ENCODE measurements around the gene HSD17B13. TPM values are rescaled to one million over a fixed set of nuclear protein-coding genes. Genes with fewer than 3 reads are reported as not detected.

Gene HSD17B13
- total and polyA plus RNA-seq, 2 of the 4 experiments (the other 2 are of a cell fraction) = not detected

- DNase-seq (no peak), ATAC-seq (ENCODE audit: low read depth) (no peak)
- H4K8ac ChIP-seq (ENCODE audit: low read depth in 2 of 2, low read length in 2 of 2) = no peak overlapping the region
- H3K9me3 ChIP-seq (ENCODE audit: control insufficient read depth, insufficient read depth, low read length) = no peaks in the 10 kb centered on the region
- H2BK5ac ChIP-seq (ENCODE audit: low read depth, low read length, poor library complexity, severe bottlenecking) = no peak overlapping the region
- ChIA-PET CTCF (no interaction called here), POLR2A (ENCODE audit: unreplicated experiment) (no interaction called here)
- H3K27me3 ChIP-seq (ENCODE audit: control insufficient read depth, insufficient read depth, low read length) = no peaks in the 10 kb centered on the region
- no peak overlapping the region for H2AFZ ChIP-seq (replicated peaks; ENCODE audit: low read length, poor library complexity)
- BruUV-seq (replicated peaks) = no TSS peak
- no peak overlapping the region for H3K4ac ChIP-seq (ENCODE audit: low read depth, low read length)
- in situ Hi-C loops (cut with MboI; ENCODE audit: low sequenced_read_pairs) = no loop called here
- no peak overlapping the region for H2BK120ac ChIP-seq (ENCODE audit: low read depth, low read length)
- no peak overlapping the region for H3K4me2 ChIP-seq (ENCODE audit: low read depth, low read length)
- no peak overlapping the region for H4K91ac ChIP-seq (ENCODE audit: insufficient read depth, low read depth, low read length)
- no peak overlapping the region for H4K5ac ChIP-seq (ENCODE audit: low read depth, low read length)
- dilution Hi-C loops (cut with HindIII; ENCODE audit: low sequenced_read_pairs, unreplicated experiment) = no loop called here
- H3K14ac ChIP-seq (replicated peaks; ENCODE audit: low read depth, low read length) = no peak overlapping the region
- H4K20me1 ChIP-seq (ENCODE audit: insufficient read depth, low read length) = no peaks in the 10 kb centered on the region
- intact Hi-C loops (cut with micrococcal nuclease) = no loop called here
- no peak overlapping the region for H2AK9ac ChIP-seq (replicated peaks; ENCODE audit: low read depth, low read length, poor library complexity)
- no peaks in the 10 kb centered on the region for H3K4me1 ChIP-seq (ENCODE audit: control insufficient read depth, insufficient read depth, low read length)
- no peak overlapping the region for H2BK15ac ChIP-seq (ENCODE audit: low read depth, low read length)
- no peak overlapping the region for H3K27ac ChIP-seq (ENCODE audit: insufficient read depth, low read length)
- 100% methylated on average over 1 of the region's 3 CpGs; no CpG with 5 or more reads in 1 of the 2 experiments for WGBS, 2 experiments (ENCODE audit: extremely low coverage in 2 of 2, insufficient read length in 1 of 2)
- no peak overlapping the region for H2BK20ac ChIP-seq (ENCODE audit: low read depth, low read length)
- no peaks in the 10 kb centered on the region for H3K36me3 ChIP-seq (ENCODE audit: control insufficient read depth, insufficient read depth, low read length)
- H3K23ac ChIP-seq (ENCODE audit: low read depth, low read length) = no peak overlapping the region
- H2AK5ac ChIP-seq (ENCODE audit: low read depth, low read length) = no peak overlapping the region
- no peak overlapping the region for H3K56ac ChIP-seq (ENCODE audit: extremely low read depth, insufficient read depth, low read length)
- no peak overlapping the region for H3K4me3 ChIP-seq (ENCODE audit: insufficient read depth, low read depth, low read length)
- no peak overlapping the region for H3K9ac ChIP-seq (ENCODE audit: low read depth, low read length)
- no peaks in the 10 kb centered on the region for H3K79me1 ChIP-seq (ENCODE audit: low read depth in 1 of 2, low read length in 2 of 2)
- no peak for TF ChIP-seq CEBPB (IDR thresholded peaks at IDR 0.05; ENCODE audit: low read depth, low read length)
- TF ChIP-seq FOS (IDR thresholded peaks at IDR 0.05; ENCODE audit: low read depth, low read length) = no peak
- H3K18ac ChIP-seq (ENCODE audit: low read depth, low read length) = no peak overlapping the region
- H3K9me1 ChIP-seq (ENCODE audit: insufficient read depth, low read length) = no peaks in the 10 kb centered on the region
These were observed 11.0 kb downstream of the HSD17B13 start for GRCh38 chr4:87311684-87312083.

Data from IMR-90 (cell line).